GM12891 (cell line): ENCODE data around the gene PCYOX1L.

Source experiments
- DNase-seq: peaks from one replicate; pipeline ENCODE4 v3.0.0; 2011; ENCODE audit warnings: low spot score; ENCODE audit not compliant: insufficient read length
- FAIRE-seq: peaks from 2 replicates; lab custom pipeline; 2011; peaks lifted over from hg19 to GRCh38; lab: Jason Lieb, UNC
- PAX5 ChIP-seq: IDR thresholded peaks from 2 replicates; pipeline ENCODE4 v1.6.1; 2011; ENCODE audit warnings: low read length, moderate library complexity, mild to moderate bottlenecking; ENCODE audit not compliant: insufficient read depth, severe bottlenecking
- POLR2A ChIP-seq: IDR thresholded peaks from 2 replicates; pipeline ENCODE4 v1.6.1; 2011; ENCODE audit warnings: low read depth, low read length, control low read depth
- POLR2AphosphoS5 ChIP-seq: IDR thresholded peaks from 2 replicates; pipeline ENCODE4 v1.6.1; 2011; ENCODE audit warnings: low read depth, low read length, control low read depth
- POU2F2 ChIP-seq: IDR thresholded peaks from 2 replicates; pipeline ENCODE4 v1.6.1; 2011; ENCODE audit warnings: low read depth, mild to moderate bottlenecking, control low read depth, low read length, moderate library complexity
- SPI1 ChIP-seq: IDR thresholded peaks from 2 replicates; pipeline ENCODE4 v1.6.1; 2011; ENCODE audit warnings: low read depth, low read length, control low read depth
- TAF1 ChIP-seq: IDR thresholded peaks from 2 replicates; pipeline ENCODE4 v1.6.1; 2011; ENCODE audit warnings: low read depth, low read length, control low read depth

Gene PCYOX1L

GRCh38 chr5:149319174-149319573 is 38.7 kb upstream of the PCYOX1L start:
- FAIRE-seq (no peak), DNase-seq (no peak)
- TF ChIP-seq POU2F2 (no peak), PAX5 (no peak), POLR2AphosphoS5 (no peak), TAF1 (no peak), POLR2A (no peak), SPI1 (no peak)

GRCh38 chr5:149320791-149321330 is 37.0 kb upstream of the PCYOX1L start:
- TF ChIP-seq POLR2A (no peak), POLR2AphosphoS5 (no peak), PAX5 (no peak), SPI1 (no peak), TAF1 (no peak)
- DNase-seq = no peak
- no peak for FAIRE-seq

GRCh38 chr5:149322518-149322917 is 35.3 kb upstream of the PCYOX1L start:
- no peak for FAIRE-seq
- TF ChIP-seq POU2F2 (no peak), POLR2AphosphoS5 (no peak), PAX5 (no peak), TAF1 (no peak), SPI1 (no peak), POLR2A (no peak)
- DNase-seq = no peak

GRCh38 chr5:149323210-149323609 is 34.6 kb upstream of the PCYOX1L start:
- no peak for DNase-seq
- no peak for FAIRE-seq
- TF ChIP-seq POLR2AphosphoS5 = no peak
- TF ChIP-seq POLR2A = no peak
- no peak for TF ChIP-seq SPI1
- no peak for TF ChIP-seq PAX5
- TF ChIP-seq POU2F2 = no peak
- TF ChIP-seq TAF1 = no peak

- TF ChIP-seq PAX5 (no peak), TAF1 (no peak), POLR2A (no peak), POU2F2 (no peak), SPI1 (no peak), POLR2AphosphoS5 (no peak)
- FAIRE-seq = no peak
- DNase-seq = no peak
Observed at GRCh38 chr5:149323621-149324205, 34.1 kb upstream of the PCYOX1L start.

- TF ChIP-seq TAF1 = no peak
- FAIRE-seq = no peak
Observed at GRCh38 chr5:149324641-149325040, 33.2 kb upstream of the PCYOX1L start.

GRCh38 chr5:149325166-149325735 is 32.6 kb upstream of the PCYOX1L start:
- DNase-seq = no peak
- no peak for FAIRE-seq
- TF ChIP-seq POU2F2 (no peak), SPI1 (no peak), TAF1 (no peak), PAX5 (no peak), POLR2AphosphoS5 (no peak), POLR2A (no peak)

More at GRCh38 chr5:149324641-149325040, 33.2 kb upstream of the PCYOX1L start:
- DNase-seq = no peak

GRCh38 chr5:149325894-149326293 is 32.0 kb upstream of the PCYOX1L start:
- no peak for FAIRE-seq
- TF ChIP-seq SPI1 (no peak), POLR2AphosphoS5 (no peak), TAF1 (no peak), PAX5 (no peak), POLR2A (no peak), POU2F2 (no peak)
- no peak for DNase-seq

- FAIRE-seq (no peak), DNase-seq (no peak)
Observed at GRCh38 chr5:149326611-149327010, 31.2 kb upstream of the PCYOX1L start.

More at GRCh38 chr5:149326611-149327010, 31.2 kb upstream of the PCYOX1L start:
- no peak for TF ChIP-seq PAX5
- no peak for TF ChIP-seq POLR2A
- no peak for TF ChIP-seq TAF1
- TF ChIP-seq POLR2AphosphoS5 = no peak
- no peak for TF ChIP-seq POU2F2
- TF ChIP-seq SPI1 = no peak
